Ascending aorta (tissue), 2 donors: ENCODE measurements around the gene SGK2. TPM values are rescaled to one million over a fixed set of nuclear protein-coding genes. Genes with fewer than 3 reads are reported as not detected.

Source experiments
- DNase-seq, 2 donors: peaks; one replicate each; pipeline ENCODE4 v3.0.0-alpha.2; 2019; ENCODE audit warnings: low spot score in 2 of 2
- H3K27ac ChIP-seq, 2 donors: fragments of 200-600 bp; sonication (generic); one replicate each; pipeline ENCODE4 v1.5.1; 2016 to 2017; ENCODE audit warnings: mild to moderate bottlenecking in 1 of 2
- H3K27me3 ChIP-seq: fragments of 200-600 bp; sonication (generic); one replicate; pipeline ENCODE4 v1.5.1; 2017
- H3K36me3 ChIP-seq, 2 donors: fragments of 200-600 bp; sonication (generic); one replicate each; pipeline ENCODE4 v1.5.1; 2016
- H3K4me1 ChIP-seq, 2 donors: fragments of 200-600 bp; sonication (generic); one replicate each; pipeline ENCODE4 v1.5.1; 2016 to 2017; ENCODE audit warnings: mild to moderate bottlenecking in 1 of 2
- H3K4me3 ChIP-seq, 2 donors: fragments of 200-600 bp; sonication (generic); one replicate each; pipeline ENCODE4 v1.5.1; 2016 to 2017; ENCODE audit warnings: mild to moderate bottlenecking in 1 of 2
- H3K9me3 ChIP-seq, 2 donors: fragments of 200-600 bp; sonication (generic); one replicate each; pipeline ENCODE4 v1.5.1; 2016
- intact Hi-C: fragments of 100-400 bp; cut with DNase I; formaldehyde crosslinking; loops from one replicate; pipeline ENCODE4 v1.15.1; 2023
- total RNA-seq: library from RNA; depleted of rRNA; stranded (reverse); fragments of >200 nt; gene quantifications from one replicate; pipeline ENCODE4 v1.1.0, GENCODE V29; 2016
- TF ChIP-seq, protein P1 (sequence below), 3 experiments: fragments of 200-600 bp in 2 of 3; fragments of 450-650 bp in 1 of 3; sonication (generic) in 2 of 3; IDR thresholded peaks; one replicate each; pipeline ENCODE4 v1.5.1; 2016 to 2019; ENCODE audit warnings: antibody characterized with exemption in 3 of 3, mild to moderate bottlenecking in 1 of 3, moderate library complexity in 1 of 3

SGK2 gene
- total RNA-seq, 1 donor from 2014 or later: 0.32 TPM

DNA sequence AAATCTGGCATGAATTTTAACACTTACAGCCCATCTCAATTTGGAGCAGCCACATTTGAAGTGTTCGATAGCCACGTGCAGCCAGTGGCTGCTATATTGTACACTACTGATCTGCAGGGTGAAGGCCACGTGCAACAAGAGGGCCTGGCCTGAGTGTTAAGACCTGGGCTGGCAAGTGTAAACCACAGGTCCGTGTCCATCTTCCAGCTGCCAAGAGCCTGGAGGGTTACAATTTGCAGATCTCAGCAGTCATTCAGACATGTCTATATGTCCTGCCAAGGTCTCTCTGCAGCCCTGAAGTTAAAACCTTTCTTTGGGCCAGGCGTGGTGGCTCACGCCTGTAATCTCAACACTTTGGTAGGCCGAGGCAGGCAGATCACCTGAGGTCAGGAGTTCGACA is 14.1 kb downstream of the SGK2 start:
- H3K4me1 ChIP-seq: no peaks in the 10 kb centered on the region
- H3K9me3 ChIP-seq: no peaks in the 10 kb centered on the region
- no peak overlapping the region for H3K4me3 ChIP-seq
- no peak overlapping the region for H3K27ac ChIP-seq
- DNase-seq: no peak
- H3K27me3 ChIP-seq: no peaks in the 10 kb centered on the region
- intact Hi-C loops: no loop called here
- TF ChIP-seq, protein P1, sequence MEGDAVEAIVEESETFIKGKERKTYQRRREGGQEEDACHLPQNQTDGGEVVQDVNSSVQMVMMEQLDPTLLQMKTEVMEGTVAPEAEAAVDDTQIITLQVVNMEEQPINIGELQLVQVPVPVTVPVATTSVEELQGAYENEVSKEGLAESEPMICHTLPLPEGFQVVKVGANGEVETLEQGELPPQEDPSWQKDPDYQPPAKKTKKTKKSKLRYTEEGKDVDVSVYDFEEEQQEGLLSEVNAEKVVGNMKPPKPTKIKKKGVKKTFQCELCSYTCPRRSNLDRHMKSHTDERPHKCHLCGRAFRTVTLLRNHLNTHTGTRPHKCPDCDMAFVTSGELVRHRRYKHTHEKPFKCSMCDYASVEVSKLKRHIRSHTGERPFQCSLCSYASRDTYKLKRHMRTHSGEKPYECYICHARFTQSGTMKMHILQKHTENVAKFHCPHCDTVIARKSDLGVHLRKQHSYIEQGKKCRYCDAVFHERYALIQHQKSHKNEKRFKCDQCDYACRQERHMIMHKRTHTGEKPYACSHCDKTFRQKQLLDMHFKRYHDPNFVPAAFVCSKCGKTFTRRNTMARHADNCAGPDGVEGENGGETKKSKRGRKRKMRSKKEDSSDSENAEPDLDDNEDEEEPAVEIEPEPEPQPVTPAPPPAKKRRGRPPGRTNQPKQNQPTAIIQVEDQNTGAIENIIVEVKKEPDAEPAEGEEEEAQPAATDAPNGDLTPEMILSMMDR (IDR thresholded peaks at IDR 0.05): no peak
- no peaks in the 10 kb centered on the region for H3K36me3 ChIP-seq

DNA sequence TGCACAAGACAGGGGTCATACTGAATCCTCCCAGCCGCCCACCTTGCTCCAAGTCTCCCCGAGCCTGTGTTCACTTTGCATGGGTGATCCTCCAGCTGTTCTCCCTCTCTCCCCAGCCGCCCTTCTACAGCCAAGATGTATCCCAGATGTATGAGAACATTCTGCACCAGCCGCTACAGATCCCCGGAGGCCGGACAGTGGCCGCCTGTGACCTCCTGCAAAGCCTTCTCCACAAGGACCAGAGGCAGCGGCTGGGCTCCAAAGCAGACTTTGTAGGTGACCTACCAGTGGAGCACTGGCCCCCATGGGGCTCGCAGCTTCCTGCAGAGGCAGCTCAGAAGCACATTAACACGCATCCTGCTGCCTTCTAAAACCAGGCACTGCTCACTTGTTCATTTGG is 17.3 kb downstream of the SGK2 start:
- Histone ChIP-seq H3K4me3 (no peak overlapping the region), H3K27me3 (no peaks in the 10 kb centered on the region), H3K9me3 (no peaks in the 10 kb centered on the region), H3K4me1 (no peaks in the 10 kb centered on the region), H3K36me3 (no peaks in the 10 kb centered on the region), H3K27ac (no peak overlapping the region)
- intact Hi-C loops: no loop called here
- no peak for DNase-seq
- TF ChIP-seq, protein P1 (IDR thresholded peaks at IDR 0.05): no peak

DNA sequence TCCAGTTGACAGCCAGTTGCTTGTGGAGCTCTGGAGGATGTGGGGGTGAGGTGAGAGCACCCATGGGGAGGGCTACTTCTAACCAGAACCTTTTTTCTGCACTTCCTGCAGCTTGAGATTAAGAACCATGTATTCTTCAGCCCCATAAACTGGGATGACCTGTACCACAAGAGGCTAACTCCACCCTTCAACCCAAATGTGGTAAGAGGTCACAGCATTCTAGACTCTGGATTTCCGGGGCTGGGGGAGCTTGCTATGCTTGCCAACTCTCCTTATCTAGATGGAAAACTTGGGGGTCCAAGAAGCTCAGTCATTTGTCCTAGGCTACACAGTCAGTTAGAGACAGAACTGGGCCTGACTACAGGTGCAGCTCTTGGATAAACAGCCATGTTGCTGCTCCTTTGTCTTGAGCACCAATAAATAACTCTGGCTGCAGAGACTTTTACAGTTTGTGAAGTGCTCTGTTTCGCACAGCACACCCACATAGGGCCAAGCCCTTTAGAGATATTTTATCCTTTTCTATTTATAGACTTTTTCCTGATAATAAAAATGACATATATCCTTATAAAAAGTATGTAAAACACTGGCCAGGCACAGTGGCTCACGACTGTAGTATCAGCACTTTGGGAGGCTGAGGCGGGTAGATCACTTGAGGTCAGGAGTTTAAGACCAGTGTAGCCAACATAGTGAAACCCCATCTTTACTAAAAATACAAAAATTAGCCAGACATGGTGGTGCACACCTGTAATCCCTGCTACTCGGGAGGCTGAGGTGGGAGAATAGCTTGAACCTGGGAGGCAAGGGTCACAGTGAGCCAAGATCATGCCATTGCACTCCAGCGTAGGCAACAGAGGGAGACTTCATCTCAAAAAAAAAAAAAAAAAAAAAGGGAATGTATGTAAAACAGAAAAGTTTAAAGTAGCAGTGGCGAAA is 21.3 kb downstream of the SGK2 start:
- intact Hi-C loops: no loop called here
- no peaks in the 10 kb centered on the region for H3K36me3 ChIP-seq
- TF ChIP-seq, protein P1 (IDR thresholded peaks at IDR 0.05): no peak
- no peaks in the 10 kb centered on the region for H3K4me1 ChIP-seq
- no peak overlapping the region for H3K4me3 ChIP-seq
- no peaks in the 10 kb centered on the region for H3K9me3 ChIP-seq
- DNase-seq: no peak
- no peak overlapping the region for H3K27ac ChIP-seq
- H3K27me3 ChIP-seq: no peaks in the 10 kb centered on the region

DNA sequence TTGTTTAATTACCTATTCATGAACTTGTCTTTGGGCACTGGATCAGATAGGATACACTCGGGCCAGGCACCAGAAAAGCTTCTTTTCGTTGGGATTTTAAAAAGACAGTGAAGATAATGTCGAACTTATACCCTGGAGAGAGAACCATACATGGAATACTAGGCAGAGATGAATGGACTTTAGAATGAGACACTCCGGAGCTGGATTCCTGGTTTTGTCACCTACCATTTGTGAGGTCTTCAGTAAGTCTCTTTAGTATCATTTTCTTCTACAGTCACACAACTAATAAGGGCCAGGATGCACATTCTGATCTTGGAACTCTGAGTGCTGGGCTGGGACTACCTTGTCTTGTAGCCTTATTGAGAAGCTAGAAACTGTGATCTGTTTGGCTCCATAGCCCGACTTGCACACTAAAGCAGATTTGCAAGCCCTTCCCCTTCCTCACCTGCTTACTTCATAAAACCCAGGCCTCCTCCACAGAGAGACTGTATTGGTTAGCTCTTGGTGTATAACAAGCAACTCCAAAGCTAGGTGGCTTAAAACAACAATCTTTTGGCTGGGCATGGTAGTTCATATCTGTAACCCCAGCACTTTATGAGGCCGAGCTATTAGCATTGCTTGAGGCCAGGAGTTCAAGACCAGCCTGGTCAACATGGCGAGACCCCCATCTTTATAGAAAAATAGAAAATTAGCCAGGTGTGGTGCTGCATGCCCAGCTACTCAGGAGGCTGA is 24.5 kb downstream of the SGK2 start:
- TF ChIP-seq, protein P1 (IDR thresholded peaks at IDR 0.05): no peak
- H3K9me3 ChIP-seq: no peaks in the 10 kb centered on the region
- H3K27ac ChIP-seq: no peak overlapping the region
- no peak for DNase-seq
- H3K36me3 ChIP-seq: no peaks in the 10 kb centered on the region
- intact Hi-C loops: no loop called here
- H3K4me3 ChIP-seq: no peak overlapping the region
- no peaks in the 10 kb centered on the region for H3K4me1 ChIP-seq
- no peaks in the 10 kb centered on the region for H3K27me3 ChIP-seq

DNA sequence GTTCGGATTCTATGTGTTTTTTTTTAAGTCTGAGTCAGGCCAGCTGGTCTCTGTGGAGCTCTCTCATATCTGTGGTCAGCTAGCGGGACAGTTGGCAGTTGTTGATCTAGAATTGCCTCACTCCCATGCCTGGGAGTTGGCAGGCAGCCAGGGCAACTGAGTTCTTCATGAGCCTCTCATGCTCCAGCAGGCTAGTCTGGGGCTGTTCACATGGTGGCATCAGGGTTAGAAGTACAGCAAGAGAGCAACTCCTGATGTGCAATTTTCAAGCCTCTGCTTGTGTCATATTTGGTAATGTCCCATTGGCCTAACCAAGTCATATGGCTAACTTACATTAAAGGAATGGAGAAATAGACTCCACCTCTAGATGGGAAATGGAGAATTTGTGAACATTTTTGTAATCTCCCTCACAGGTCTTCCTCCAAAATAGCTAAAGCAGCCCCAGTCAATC is 25.2 kb downstream of the SGK2 start:
- Histone ChIP-seq H3K9me3 (no peaks in the 10 kb centered on the region), H3K4me3 (no peak overlapping the region), H3K27ac (no peak overlapping the region), H3K36me3 (no peaks in the 10 kb centered on the region), H3K4me1 (no peaks in the 10 kb centered on the region), H3K27me3 (no peaks in the 10 kb centered on the region)
- peak; percentile 27 to 82 for DNase-seq
- intact Hi-C loops: no loop called here
- TF ChIP-seq, protein P1 (IDR thresholded peaks at IDR 0.05): no peak
